Lung microvascular endothelial cell (primary cell): Measurements from ENCODE around the gene EGFR. TPM values are rescaled to one million over a fixed set of nuclear protein-coding genes. Genes with fewer than 3 reads are reported as not detected.

Experiments used
- DNase-seq, 2 donors: peaks; one replicate each; pipeline versions ENCODE4 v3.0.0 to v3.0.0-alpha.2; 2010; ENCODE audit warnings: low read depth in 2 of 2
- total RNA-seq: library from RNA; depleted of rRNA; stranded (reverse); fragments of >200 nt; gene quantifications from 2 replicates; pipeline ENCODE4 v1.2.1, GENCODE V29; 2014

The EGFR gene
- total RNA-seq, 1 donor from 2014 or later = 0.20 TPM

DNA sequence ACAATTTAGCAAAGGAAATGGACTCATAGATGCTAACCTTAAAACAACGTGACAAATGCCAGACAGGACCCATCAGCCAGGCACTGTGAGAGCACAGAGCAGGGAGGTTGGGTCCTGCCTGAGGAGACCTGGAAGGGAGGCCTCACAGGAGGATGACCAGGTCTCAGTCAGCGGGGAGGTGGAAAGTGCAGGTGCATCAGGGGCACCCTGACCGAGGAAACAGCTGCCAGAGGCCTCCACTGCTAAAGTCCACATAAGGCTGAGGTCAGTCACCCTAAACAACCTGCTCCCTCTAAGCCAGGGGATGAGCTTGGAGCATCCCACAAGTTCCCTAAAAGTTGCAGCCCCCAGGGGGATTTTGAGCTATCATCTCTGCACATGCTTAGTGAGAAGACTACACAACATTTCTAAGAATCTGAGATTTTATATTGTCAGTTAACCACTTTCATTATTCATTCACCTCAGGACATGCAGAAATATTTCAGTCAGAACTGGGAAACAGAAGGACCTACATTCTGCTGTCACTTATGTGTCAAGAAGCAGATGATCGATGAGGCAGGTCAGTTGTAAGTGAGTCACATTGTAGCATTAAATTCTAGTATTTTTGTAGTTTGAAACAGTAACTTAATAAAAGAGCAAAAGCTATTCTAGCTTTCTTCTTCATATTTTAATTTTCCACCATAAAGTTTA, 188.8 kb downstream of the EGFR start:
- DNase-seq = no peak

DNA sequence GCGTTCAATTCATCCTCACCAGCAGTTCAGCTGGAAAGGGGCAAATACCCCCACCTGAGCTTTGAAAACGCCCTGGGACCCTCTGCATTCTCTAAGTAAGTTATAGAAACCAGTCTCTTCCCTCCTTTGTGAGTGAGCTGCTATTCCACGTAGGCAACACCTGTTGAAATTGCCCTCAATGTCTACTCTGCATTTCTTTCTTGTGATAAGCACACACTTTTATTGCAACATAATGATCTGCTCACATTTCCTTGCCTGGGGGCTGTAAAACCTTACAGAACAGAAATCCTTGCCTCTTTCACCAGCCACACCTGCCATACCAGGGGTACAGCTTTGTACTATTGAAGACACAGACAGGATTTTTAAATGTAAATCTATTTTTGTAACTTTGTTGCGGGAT, 190.5 kb downstream of the EGFR start:
- DNase-seq = no peak

DNA sequence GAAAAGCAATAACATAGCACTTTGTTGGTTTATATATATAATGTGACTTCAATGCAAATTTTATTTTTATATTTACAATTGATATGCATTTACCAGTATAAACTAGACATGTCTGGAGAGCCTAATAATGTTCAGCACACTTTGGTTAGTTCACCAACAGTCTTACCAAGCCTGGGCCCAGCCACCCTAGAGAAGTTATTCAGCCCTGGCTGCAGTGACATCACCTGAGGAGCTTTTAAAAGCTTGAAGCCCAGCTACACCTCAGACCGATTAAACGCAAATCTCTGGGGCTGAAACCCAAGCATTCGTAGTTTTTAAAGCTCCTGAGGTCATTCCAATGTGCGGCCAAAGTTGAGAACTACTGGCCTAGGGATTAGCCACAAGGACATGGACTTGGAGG, 191.4 kb downstream of the EGFR start:
- no peak for DNase-seq

DNA sequence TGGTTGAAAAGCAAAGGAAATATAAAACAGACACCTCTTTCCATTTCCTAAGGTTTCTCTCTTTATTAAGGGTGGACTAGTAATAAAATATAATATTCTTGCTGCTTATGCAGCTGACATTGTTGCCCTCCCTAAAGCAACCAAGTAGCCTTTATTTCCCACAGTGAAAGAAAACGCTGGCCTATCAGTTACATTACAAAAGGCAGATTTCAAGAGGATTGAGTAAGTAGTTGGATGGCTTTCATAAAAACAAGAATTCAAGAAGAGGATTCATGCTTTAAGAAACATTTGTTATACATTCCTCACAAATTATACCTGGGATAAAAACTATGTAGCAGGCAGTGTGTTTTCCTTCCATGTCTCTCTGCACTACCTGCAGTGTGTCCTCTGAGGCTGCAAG, 191.9 kb downstream of the EGFR start:
- DNase-seq = no peak

DNA sequence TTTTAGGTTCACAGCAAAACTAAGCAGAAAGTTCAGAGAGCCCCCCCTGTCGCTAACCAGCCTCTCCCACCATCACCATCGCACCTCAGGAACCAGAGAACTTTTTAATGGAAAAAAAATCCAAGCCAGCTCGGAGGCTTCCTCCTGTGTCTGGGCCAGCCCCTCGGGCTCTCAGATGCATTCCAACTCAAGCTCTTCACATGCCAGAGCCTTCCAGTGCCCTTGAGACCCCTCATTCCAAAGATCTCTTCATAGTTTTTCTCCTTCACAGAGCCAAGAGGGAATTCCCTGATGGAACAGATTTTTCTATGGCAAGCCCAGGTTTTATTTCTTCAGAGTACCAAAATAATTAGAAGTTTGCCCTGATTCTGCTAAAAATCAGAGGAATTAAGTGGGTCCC, 192.9 kb downstream of the EGFR start:
- no peak for DNase-seq

DNA sequence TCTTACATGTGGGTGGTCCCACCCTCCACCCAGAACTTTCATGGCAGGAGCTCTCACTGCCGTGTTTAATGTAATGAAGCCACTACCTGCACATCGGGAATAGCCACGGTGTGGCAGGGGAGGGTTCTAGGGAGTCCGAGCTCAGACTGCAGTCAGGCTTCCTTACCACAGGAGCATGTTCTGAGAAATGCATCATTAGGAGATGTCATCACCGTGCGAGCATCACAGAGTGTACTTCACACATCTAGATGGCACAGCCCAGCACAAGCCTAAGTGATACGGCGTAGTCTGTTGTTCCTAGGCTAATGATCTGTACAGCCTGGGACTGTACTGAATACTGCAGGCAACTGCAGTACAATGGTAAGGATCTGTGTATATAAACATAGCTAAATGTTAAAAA, 193.4 kb downstream of the EGFR start:
- DNase-seq = no peak

DNA sequence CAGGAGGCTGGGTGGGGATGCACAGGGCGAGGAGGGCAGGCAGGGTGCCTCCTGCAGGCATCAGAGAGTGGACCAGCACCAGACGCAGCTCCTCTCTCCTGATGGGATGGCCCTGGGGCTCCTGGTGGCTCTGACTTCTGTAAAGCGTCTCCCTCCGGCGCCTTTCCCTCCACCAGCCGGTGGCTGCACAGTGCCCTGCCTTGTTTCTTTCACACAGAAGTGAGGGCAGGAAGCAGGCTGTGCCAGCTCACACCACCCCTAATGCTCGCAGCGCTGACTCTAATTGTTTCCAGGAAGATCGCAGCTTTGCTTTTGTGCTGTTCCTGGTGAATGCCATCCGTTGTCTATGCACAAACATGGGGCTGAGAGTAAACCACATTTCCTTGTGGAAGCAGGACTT, 194.0 kb downstream of the EGFR start:
- DNase-seq = peak; percentile 37 to 54

DNA sequence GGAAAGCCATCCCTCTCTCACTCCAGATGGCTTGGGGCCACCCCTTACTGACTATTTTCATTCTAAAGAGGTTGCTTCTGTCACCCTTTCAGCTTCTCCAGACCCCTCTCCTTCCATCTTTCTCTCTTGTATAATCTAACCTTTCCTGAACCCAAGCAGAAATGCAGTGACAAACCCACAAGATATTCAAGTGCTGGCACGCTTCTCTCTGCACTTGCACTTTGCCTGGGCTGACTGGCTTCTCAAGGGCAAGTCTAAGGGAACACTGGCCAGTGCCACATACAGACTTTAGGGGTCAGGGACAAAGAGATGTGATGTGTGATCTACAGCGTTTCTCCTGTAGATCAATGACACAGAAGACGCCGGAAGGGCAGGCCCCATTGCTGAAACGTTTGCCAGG, 195.9 kb downstream of the EGFR start:
- DNase-seq = no peak

DNA sequence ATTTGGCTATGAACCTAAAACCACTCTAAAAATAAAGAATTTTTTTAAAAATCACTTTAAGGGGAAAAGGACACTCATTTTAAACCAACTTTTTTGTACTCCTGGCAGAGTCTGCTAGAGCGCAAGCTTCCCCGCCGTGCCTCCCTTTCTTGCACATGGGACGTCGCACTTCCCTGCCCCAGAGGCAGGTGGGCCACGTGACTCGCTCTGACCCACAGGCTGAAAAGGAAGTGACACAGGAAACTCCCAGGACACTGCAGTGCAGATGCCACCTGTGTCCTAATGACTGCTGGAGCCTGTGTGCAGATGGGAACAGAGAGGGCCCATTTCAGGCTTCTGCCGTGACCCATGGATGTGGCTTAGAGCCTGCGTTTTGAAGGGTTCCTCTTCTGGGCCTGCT, 204.2 kb downstream of the EGFR start:
- peak in 1 of 2 donors; percentile 5 for DNase-seq

DNA sequence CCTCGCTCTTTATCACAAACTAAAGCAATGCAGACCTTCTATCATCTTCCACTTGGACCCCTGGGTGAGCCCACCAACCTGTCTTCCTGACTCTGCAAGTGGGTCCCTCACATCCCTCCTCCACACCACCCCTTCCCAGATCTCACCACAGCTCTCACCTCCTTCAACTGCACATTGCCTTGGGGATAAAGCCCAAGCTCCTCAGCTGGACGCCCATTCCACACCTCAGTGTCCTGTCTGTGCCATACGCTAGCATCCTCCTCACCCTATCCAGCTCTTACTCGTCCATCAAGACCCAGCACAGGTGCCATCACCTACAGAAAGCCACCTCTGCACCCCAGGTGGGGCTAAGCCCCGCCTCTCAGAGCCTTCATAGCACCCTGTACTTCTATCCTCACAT, 205.3 kb downstream of the EGFR start:
- no peak for DNase-seq

DNA sequence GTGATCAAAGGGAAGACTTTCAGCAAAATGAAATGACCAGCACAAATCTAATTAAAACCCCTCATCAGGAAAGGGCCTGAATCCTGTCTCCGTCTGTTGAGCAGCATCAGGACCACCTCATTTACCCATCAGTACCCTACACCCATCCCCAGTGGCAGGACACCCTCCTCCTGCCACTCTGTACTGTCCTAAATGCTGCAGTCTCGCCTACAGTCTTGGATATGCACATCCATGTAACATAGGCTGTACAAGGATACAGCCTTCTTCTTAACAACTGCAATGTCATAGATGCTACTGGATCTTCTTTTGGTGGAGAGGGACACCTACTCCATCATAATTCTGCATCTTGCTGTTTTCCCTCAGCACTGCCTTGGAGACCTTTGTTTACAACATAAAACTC, 206.0 kb downstream of the EGFR start:
- no peak for DNase-seq

DNA sequence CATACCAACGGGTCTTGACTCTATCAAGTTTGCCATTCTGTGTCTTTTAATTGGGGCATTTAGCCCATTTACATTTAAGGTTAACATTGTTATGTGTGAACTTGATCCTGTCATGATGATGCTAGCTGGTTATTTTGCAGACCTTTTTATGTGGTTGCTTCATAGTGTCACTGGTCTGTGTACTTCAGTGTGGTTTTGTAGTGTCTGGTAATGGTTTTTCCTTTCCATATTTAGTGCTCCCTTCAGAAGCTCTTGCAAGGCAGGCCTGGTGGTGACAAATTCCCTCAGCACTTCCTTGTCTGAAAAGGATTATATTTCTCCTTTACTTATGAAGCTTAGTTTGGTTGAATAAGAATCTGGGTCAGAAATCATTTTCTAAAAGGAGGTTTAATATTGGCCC, 211.2 kb downstream of the EGFR start:
- DNase-seq = no peak

DNA sequence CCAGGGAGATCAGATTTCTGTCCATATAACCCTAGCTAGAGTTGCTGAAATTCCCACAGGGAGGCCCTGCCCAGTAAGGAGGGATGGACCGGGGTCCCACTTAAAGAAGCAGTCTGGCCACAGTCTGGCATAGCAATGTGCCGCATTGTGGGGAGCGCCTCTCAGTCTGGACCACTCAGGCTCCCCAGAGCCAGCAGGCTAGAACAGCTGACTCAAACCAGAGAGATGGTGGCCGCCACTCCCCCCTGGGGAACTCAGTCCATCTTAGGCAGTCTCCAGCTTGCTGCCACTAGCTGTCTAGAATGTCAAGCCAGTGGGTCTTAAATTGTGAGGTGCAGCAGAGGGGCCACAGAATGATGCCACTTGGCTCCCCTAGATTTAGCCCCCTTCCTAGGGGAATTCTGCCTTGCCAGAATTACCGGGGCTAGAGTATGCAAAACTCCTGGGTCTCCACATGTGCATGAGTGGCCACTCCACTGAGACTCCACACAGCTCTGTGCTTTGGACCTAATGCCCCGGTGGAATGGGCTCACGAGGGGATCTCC, 213.0 kb downstream of the EGFR start:
- no peak for DNase-seq

DNA sequence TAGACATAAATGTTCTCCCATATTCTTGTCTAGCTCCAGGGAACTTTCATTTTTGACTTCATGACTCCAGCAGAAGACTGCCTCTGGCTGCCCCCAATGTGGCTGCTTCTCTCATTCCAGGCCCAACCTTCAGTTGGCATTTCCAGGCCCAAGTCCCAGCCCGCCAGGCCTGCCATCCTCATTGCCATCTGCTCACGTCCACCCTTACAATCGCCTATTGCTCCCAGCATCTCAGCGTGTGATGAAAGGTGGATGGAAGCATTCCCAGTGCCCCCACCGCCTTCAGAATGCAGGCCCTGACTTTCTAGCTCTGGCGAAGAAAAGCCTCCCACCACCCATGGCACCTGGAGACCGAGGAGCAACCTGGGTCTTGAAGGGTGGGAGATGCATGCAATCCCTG, 214.2 kb downstream of the EGFR start:
- DNase-seq = no peak

DNA sequence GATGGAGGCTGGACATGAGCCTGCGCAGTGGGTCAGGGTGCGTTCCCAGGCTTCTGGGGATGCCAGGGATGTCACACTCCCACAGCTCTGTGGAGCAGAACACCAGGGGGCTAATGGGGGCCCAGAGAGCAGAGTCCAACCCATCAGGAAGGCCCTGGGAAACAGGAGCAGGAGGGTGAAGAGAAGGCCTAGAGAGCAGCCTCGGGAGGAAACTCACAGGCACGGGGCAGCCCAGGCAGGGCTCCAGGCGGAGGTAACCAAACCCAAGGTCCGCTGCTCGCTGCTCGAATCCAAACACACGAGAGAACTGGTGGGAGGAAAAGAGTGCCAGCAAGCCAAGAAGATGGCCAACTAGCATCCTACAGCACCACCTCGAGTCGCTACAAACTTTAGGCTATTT, 215.6 kb downstream of the EGFR start:
- DNase-seq = no peak

DNA sequence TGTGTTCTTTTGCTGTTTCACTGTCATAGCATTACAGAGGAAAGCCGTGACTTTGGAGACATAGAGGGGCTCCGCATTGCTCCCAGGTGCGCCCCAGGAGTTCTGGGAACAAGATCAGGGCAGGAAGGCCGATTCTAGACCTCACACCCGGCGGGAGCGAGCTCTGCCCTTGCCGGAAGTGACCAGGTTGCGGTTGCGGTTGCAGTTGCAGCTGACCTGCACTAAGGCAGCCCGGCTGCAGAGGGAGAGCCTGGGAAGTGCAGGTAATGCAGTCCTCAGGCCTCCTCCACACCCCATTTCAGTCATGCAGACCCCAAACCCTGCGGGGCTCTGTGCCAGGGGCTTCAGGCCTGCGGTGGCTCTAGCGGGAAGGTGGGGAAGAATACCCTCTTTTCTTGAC, 216.3 kb downstream of the EGFR start:
- DNase-seq = no peak

DNA sequence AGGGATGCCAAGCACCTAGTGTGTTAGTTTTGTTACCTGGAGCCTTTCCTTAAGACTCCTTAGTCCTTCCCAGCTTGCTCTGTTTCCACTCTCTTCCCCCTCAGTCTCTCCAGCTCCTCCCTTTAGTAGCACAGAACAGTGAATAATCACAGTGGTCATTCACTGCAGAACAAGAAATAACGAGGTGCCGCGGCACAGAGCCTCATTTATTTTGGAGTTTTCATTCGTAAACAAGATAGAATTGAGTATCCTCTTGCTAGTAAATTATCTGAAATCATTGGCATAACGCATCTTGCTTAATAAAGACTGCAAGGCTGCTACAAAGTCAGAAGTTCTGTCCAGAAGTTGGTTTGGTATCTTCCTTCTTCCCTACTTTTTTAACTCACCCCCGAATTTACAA, 217.0 kb downstream of the EGFR start:
- DNase-seq = no peak

DNA sequence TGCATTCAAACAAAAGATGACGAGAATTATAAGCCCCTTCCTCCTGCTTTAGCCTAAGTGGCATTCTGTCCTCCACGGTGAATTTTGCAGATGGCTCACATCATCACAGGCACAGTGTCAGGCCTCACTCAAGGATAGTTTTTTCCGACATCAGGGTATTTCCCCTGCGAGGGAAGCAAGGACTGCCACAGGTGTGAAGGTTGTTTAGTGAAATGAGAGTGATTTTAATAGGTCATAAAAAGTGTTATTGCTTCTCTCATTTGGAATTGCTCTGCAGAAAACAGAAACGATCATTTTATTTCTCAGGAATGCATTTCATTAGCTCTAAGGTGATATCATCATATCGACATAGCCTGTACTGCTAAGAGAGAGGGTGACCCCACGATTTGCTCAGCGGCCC, 217.7 kb downstream of the EGFR start:
- no peak for DNase-seq

DNA sequence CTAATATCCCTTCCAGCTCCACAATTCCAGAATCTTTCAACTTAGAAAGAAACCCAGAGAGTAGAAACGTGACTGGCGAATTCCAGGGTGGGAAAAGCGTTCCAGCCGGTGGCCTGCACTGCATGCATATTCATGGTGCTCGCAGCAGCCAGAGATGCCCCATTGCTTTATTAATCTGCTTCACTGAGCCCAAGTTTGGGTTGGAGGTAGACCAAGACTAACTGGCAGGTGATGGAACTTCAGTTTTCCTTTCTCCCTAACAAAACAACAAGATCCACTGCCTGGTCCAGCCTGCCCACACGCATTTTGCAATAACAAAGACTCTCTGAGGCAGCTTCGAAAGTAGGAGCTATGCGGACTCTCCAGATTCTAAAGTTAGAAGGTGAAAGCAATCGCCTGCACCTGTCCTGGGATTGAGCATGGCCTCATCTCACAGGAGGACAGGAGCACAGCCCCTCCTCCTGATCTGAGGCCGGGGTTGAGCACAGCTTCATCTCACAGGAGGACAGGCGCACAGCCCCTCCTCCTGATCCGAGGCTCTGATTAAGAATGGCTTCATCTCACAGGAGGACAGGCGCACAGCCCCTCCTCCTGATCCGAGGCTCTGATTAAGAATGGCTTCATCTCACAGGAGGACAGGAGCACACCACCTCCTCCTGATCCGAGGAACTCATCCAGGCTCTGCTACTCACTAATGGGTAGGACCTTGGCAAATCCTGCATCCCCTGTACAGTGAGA, 218.5 kb downstream of the EGFR start:
- DNase-seq = no peak

DNA sequence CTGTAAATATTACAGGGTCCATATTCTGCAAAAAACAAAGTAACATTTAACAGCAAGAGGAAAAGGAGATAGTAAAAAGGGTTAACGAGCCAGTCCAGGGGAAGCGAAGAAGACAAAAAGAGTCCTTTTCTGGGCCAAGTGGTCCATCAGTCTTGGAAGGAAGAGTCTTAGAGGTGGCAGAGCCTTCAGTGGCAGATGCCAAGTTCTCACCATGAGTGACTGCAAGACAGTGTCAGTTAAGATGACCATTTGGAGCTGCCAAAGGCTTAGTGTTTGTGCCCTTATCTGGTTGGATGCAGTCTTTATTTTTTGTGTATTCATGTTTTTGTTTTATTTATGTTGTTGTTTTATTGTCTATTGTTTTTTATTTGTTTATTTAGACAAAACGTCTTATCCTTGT, 220.6 kb downstream of the EGFR start:
- DNase-seq = no peak

DNA sequence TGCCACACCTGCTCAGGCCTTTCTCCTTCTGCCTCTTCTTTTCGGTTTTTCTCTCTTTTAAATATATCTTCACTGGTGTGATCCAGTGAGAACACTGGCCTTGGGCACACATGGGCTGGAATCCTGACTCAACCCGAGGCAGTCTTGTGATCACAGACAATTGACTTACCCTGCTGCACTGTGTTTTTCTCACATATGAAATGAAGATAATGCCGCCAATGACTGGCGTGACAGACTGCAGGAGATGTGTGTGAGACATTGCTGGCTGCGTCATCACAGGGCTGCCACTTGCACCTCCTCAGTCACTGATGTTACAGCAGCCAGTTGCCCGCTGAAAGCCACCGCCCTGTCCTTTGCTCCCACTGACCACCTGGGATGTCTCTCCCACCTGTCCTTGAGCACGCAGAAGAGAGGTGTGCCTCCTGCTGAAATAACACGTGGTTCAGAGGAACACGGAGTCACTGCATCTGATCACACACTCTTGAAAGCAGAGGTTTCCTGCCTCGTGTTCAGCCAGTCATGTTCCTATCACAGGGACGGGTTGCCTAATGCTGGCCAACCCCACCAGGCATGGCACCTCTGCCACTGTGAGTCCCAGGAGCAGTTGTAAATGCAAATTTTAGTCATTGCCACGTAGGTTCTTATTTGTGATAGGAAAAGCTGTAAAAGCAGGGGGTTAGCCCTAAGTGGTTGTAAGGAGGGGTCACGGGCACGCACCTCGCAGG, 221.8 kb downstream of the EGFR start:
- no peak for DNase-seq

DNA sequence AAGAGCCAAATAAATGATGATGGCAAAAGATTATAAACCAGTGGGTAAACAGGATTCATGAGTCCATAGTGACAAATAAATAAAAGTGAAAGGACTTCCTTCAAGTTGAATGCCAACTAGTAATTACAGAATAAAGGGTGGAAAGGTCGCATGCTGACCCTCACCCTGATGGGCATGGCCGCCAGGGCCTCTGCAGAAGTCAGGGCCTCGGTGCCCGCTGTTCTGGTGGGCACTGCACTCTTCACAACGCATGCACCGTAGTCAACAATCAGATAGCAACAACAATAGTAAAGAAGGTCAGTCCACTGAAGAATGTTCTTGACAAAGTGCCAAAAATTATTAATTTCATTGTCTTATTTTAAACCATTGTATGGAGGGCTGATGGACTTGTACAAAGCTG, 223.1 kb downstream of the EGFR start:
- peak; percentile 10 for DNase-seq

DNA sequence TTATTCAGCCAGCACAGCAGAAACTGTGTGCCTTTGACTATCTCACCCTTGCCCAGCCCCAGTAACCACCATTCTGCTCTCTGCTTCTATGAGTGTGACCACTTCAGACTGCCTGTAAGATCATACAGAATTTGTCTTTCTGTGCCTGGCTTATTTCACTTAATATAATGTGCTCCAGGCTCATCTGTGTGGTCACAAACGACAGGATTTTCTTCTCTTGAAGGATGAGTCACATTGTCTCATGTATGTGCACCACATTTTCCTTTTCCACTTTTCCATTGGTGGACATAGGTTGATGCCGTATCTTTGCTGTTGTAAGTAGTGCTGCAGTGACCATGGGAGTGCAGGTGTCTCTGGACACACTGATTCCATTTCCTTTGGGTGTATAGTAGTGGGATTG, 223.8 kb downstream of the EGFR start:
- no peak for DNase-seq
